Colon (tissue), 2 donors: ENCODE data around the gene AKT3.
"Not testable (repeated sequence)": the region's sequence is repeated elsewhere in the genome, so short reads cannot be mapped to it uniquely, and the experiment has no call there.

Experiments
- FAIRE-seq: peaks from 2 replicates; lab custom pipeline; 2012; peaks lifted over from hg19 to GRCh38; lab: Jason Lieb, UNC
- donor health status: control.
- donor health status: control.

The AKT3 gene

DNA sequence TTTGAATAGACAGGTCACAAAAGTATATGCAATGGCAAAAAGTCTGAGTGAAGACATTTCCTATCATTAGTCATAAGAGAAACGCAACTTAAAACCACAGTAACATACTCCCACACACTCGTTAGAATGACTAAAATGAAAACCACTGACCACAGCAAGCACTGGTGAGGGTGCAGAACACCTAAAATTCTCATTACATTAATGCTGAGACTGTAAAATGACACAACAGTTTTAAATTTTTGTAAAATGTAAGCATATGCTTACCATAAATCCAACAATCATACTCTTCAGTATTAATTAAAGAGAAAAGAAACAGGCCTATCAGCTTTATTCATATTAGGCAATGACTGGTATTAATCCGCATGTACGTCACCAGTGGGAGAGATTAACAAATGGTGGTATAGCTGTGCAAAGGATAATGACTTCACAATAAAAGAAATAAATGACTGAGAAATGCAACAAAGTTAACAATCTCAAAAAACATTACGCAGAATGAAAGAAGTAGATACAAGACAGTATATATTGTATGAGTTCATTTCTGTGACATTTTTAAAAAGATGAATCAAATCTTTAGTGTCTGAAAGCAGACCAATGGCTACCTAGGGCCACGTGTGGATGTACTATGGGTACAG, 253.5 kb downstream of the AKT3 start:
- no peak for FAIRE-seq

DNA sequence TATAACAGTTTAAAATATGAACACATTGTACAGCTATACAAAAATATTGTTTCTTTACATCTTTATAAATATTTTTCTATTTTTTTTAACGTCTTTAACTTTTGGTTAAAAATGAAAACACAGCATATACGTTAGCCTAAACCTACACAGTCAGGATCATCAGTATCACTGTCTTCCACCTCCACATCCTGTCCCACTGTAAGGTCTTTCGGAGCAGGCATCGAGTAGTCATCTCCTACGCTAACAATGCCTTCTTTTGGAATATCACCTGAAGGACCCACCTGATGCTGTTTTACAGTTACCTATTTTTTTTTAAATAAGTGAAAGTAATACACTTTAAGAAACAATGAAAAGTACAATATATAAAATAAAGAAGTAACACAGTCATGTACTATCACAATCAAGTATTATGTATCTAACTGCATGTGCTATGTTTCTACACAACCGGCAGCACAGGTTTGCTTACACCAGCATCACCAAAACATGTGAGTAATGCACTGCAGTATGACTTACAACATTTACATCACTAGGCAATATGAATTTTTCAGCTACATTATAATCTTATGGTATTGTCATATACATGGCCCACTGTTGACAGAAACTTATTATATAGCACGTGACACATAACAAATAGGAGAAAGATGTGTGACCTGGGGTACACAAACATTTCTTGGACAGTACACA, 254.4 kb downstream of the AKT3 start:
- no peak for FAIRE-seq

DNA sequence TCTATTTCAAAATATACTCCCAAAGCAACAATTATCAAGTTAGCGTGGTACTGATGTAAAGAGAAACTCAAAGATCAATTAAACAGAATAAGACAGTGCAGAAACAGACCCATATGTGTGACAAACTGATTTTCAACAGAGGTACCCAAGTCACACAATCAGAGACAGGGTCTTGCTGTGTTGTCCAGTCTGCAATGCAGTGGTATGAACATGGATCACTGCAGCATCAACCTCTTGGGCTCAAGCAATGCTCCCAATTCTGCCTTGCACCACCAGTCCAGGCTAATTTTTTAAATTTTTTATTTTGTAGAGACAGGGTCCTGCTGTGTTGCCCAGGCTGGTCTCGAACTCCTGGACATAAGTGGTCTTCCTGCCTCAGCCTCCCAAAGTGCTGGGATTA, 255.6 kb downstream of the AKT3 start:
- FAIRE-seq, result no peak

DNA sequence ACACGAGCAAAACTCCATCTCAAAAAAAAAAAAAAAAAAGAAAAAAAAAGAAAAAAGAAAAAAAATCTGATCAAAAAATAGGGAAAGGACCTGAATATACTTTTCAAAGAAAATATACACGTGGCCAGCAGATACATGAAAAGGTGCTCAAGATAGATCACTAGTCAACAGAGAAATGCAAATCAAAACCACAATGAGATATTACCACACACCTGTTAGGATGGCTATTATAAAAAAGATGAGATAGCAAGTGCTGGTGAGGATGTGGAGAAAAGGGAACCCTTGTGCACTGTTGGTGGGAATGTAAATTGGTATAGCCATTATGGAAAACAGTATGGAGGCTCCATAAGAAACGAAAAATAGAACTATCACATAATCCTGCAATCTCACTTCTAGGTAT, 260.8 kb downstream of the AKT3 start:
- FAIRE-seq, result not testable (repeated sequence)

DNA sequence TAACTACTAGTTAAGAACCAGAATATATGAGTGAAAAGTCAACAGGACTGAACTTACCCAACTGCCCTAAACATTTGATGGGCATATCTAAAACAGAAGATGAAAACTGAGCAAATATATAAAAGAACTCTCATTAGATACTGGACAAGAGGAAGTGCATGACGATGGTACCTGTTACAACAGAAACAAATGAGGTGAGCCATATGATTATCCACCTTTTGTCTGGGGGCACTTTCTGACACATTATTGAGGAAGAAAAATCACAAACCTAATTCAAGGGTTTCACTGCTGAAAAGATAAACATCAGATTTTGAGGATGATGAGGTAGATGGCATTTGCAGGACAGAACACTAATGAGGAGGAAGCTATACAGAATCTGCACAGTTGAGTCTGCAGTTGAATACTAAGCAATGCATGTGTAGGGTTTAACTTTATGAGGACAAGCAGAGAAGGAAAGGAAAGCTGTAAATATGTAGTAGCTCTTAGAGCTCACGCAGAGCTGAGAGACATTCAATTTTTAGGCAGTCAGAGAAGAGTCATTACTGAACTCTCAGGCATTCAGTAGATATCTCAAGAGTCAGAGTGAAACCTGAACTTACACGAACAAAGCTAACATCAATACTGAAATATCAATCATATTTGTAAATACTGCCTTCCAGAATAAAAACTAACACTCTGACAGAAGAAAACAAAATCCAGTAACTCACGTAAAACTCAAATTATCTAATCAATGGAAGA, 262.1 kb downstream of the AKT3 start:
- no peak for FAIRE-seq

DNA sequence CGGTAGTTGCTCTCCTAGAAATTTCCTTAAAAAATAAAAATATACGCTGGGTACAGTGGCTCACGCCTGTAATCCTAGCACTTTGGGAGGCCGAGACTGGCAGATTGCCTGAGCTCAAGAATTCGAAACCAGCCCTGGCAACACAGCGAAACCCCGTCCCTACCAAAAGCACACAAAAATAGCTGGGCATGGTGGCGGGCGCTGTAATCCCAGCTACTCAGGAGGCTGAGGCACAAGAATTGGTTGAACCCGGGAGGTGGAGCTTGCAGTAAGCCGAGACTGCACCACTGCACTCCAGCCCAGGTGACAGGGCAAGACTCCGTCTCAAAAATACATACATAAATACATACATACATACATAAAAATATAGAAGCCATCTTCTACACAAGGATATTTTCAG, 262.8 kb downstream of the AKT3 start:
- no peak for FAIRE-seq

DNA sequence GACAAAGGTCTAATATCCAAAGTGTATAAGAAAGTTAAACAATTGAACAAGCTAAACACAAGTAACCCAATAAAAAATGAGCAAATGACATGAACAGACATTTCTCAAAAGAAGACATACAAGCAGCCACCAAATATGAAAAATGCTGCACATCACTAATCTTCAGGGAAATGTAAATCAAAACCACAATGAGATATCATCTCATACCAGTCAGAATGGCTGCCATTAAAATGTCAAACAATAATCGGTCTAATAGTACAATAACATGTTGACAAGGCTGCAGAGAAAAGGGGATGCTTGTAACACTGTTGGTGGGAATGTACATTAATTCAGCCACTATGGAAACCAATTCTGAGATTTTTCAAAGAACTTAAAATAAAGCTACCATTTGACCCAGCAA, 264.1 kb downstream of the AKT3 start:
- no peak for FAIRE-seq

DNA sequence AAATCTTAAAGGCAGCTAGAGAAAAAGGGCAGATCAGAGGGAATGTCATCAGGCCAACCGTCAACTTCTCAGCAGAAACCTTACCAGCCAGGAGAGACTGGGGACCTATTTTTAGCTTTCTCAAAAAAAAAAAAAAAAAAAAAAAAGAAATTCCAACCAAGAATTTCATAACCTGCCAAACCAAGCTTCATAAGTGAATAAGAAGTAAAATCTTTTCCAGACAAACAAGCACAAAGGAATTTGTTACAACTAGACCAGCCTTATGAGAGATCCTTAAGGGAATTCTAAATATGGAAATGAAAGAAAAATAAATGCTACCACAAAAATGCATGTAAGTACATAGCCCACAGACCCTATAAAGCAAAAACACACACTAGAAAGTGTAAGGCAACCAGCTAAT, 267.7 kb downstream of the AKT3 start:
- FAIRE-seq, result no peak

DNA sequence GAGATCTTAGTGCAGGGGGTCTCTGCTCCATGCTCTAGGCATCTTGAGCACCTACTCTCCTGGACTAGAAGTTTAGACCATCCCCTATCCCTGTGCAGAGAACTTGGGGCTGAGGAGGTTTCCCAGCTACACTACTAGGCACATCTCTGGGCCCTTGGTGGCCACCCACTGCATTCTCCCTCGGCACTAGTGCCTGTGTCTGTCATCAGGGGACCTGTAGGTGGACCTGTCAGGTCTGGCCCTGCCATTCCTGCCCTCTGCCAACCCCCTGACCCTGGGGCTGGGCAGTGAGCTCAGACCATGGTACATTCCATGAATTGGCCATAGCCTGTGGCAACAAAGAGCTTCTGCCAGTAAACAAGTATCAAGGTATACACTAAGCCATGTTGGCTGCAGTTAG, 269.1 kb downstream of the AKT3 start:
- no peak for FAIRE-seq

DNA sequence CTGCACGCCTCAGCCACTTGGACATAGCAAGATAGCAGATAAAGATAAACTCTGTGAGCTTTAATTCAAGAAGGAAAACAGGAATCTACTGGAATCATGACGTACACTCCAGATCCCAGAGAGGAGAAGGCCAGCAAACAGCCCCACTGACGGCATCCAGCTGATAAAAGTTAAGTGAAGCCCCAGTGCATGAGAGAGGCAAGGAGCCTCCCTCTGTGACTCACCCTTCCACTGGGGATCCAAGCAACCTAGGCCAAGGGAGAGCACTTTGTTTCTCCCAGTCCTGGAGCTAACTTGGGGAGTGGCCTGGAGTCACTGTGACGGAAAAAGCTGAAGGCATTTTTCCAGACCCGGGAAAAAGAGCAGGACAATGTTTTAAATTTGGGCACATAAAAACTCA, 270.0 kb downstream of the AKT3 start:
- no peak for FAIRE-seq

DNA sequence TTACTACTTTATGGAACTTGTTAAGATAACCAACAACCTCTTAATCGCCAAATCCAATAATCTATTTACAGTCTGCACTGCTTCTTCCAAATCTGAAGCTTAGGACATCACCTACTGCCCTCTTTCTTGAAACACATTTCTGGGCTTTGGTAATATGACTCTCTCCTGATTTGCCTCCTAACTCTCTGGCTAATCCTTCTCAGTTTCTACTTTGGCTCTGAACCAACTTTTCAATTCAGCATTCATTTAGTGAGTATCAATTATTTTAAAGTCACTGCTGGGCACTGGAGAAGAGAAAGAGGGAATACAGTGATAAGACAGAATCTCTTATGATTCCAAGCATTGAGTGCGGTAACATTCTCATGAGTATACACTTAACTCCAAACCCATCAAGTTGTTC, 275.0 kb downstream of the AKT3 start:
- FAIRE-seq, result no peak

DNA sequence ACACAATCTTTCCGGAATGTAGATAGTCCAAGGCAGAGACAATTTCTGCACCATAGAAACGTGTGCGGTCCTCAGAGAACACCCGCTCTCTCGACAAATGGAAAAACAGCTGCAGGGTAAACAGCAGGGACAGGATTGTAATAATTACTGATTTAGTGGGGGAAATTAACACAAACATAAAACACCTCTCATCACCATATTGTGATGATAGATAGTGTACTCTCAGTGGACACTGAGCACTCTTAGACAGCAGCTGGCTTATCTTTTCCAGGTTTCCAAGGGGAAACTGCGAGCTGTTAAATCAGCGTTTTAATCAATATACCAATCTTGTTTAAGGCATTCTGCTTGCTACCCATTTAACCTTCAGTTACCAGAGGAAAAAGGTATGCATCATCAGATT, 277.1 kb downstream of the AKT3 start:
- no peak for FAIRE-seq

DNA sequence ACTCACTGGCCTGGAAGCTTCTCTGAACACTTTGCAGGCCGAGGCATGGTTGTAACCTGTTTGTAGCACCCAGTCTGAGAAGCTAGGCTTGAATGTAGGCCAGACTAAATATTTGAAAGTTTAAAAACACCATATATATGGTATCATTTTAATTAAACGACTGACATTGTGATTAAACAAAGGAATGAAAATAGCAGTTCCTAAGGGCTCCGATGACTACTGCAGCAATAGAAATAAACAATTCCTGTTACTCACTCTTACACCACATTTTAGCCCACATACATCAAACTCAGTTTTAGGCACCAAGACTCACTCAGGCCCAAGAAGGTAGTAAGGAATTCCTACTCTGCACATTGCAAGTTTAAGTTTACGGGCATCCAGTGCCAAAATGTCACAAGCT, 281.2 kb downstream of the AKT3 start:
- FAIRE-seq, result no peak

DNA sequence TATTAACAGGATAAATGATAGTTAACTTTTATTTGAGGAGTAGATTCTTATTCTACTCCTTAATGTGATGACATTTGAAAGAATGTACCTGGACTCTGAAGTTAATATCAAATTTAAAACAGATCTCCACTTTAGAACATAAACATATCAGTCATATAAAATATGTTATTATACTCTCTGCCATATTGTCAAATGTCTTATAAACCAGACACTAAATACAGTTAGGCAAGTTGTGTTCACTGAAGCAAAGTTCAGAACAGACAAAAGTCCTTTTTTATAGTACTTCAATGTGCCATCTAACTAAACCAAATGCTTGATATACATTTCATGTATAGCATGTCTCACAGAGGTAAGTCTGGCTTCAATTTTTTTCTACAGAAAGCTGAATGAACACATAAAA, 285.2 kb downstream of the AKT3 start:
- no peak for FAIRE-seq

DNA sequence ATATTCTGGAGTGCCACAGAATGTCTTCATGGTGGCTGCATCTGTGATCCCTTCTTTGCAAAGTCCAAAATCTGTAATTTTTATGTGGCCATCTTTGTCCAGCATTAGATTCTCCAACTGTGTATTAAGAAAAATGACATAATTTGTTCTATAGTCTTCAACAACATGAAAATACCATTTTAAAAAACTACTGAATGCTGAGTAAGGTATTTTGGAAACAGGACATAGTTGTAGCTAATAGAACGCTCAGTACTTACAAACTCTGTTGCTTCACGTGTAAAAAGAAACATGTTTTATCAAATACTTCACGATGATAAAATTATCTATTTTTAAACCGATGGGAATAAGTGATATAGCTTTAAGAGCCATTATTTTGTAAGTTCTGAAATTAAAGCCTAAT, 286.3 kb downstream of the AKT3 start:
- no peak for FAIRE-seq

DNA sequence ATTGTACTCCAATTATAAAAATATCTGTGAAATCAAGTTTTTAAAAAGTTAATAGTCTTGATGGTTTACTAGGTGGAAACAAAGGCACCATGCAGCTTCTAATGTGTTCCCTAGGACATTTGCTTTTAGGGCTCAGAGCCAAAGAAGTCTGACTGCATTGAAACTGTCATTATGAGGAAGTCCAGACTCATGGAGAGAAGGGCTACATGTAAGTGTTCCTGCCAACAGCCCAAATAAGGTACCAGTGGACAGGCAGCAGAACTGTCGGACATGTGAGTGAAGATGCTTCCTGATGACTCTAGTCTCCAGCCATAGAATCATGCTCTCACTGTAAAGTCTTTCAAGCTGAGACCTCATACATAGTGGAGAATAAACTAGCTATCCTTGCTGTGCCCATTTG, 287.6 kb downstream of the AKT3 start:
- no peak for FAIRE-seq

DNA sequence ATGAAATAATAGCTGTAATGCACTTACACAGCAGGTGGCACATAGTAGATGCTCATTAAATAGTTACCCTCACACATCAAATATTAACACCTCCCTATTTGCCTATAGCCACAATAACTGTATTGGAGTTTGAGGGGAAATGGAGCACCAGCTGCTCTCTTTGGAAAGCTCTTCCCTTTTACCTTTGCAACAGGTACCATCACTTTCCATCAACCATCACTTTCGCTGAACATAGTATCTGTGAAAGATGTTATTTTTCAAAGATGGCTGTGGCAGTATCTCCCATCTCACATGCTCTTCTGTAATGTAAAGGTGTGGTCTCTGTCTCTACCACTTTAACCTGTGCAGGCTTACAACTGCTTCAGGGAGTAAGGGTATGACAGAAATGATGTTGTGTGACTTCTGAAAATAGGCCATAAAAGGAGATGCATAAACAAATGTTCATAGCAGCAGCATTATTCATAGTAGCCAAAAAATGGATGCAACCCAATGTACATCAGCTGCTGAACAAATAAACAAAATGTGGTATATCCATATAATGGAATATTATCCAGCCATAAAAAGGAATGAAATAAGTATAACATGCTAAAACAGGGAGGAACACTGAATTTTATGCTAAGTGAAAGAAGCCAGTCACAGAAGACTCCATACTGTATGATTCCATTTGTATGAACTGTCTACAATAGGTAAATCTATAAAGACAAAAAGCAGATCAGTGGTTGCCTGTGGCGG, 288.3 kb downstream of the AKT3 start:
- FAIRE-seq, result no peak

DNA sequence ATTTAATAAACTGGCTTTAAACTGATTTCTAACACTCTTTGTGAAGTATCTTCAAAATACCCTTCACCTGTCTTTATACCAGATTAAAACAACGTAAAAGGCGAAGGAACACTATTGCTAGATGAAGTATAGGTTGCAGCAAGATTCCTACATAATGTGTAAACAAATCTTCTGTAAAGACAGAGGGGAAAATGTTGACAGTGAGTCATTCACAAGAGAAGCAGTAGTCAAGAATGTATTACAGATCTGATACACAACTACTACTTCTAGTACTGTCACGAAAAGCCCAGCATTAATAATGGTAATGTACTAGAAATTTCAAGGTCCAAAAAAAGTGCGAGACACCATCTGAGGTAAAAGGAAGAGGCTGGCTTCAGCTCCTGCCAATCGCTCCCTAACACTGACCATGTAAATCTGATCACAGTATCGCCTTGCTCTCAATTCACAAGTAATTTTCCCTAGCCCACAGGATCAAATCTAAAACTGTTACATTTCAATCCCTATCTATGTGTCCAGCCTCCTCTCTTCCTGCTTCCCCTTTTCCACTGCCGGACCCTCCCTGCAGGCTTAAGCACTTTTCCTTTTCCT, 290.4 kb downstream of the AKT3 start:
- no peak for FAIRE-seq

DNA sequence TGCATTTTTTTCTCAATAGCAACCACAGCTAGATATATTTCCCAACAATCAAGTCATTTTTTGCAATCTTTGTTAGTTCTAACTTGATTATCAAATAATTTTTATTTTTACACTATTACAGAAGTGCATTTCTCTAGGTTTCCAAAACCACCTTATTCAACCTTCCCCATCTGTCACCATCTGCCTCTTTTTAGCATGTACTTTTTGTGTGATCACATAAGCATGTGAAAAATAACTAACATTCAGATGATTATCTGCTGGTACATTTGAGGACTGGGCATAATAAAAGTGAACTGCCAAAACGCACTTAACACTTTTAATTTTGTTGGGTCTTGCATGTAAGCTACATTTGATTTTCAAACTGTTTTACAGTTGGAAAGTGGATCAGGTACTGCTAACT, 291.5 kb downstream of the AKT3 start:
- FAIRE-seq, result no peak

DNA sequence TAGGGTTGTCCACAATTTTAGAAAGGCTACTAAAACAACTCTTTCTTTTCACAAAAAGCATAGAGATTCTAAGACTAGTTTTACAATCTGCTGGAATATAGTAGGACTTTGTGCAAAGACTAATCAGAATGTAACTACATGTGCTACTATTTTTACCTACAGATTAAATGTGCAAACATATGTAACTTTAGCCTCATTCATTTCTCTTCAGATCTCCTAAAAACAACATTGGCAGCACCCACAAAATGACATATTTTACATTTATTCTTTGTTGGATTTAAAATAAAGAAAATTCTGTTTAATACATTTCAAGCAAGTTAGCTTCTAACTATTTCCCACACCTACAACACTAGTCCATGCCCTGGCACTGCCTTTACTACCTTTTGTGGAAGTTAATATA, 292.2 kb downstream of the AKT3 start:
- no peak for FAIRE-seq

DNA sequence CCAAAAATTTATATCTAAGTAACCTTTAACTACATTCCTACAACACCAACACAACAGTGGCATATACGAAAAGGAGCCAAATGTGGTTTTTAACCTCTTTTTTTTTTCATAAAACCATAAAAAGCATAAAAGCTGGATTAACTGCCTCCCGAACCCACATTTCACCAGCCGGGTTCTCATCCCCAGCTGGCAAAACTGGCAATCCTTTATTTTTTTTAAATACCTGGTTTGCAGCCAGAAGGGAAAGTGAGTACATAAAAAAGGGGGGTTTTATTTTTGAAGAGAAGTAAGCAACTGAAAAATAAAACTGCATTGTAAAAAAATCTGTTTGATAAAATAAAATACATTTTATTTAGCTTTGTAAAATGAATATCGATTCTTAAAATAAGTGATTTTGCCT, 295.4 kb downstream of the AKT3 start:
- no peak for FAIRE-seq

DNA sequence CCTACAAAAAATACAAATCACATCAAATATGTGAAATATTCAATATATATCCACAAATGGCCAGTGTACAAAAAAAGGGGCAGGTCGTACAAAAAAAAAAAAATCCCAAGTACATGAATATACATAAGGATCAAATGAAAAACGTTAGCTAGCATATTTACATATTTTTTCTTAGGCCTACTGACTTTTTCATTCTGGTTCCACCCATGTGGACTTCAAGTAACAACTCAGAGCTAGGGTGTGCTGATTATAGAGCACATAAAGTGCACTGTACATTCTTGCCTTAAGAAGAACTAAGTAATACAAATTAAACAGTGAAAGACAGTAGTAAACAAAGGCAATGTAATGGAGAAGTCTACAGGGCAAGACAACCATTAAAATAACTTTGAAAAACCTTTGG, 297.0 kb downstream of the AKT3 start:
- no peak for FAIRE-seq

DNA sequence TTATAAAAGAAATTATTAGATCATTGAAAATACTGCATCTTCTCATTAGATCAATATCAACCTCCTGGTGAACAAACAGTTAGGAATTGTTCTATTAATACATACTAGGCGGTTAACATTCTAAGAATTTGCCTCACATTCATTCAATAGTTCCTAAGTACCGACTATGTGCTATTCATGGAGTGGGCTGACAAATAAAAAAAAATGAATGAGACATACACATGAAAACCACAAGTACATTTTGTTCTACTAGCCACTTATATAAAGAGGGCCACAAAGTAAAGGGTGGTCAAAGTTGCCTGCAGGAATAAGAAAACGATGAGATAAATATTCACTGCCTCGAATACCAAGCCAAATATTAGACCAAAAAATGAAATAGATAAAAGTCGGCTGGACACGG, 299.8 kb downstream of the AKT3 start:
- FAIRE-seq, result no peak
